GM18951 (cell line): Measurements from ENCODE around the gene MAGIX.

Experiments used
- POLR2A ChIP-seq: IDR thresholded peaks from 4 replicates; pipeline ENCODE4 v1.6.1; 2011; ENCODE audit warnings: mild to moderate bottlenecking; ENCODE audit not compliant: insufficient read length, insufficient read depth; ENCODE audit errors: extremely low read depth
- in situ Hi-C: fragments of 300-500 bp; cut with MboI; formaldehyde crosslinking; loops from one replicate; pipeline ENCODE4 v1.12.0; 2022; ENCODE audit warnings: low sequenced_read_pairs, mixed read lengths, inconsistent platforms; ENCODE audit not compliant: unreplicated experiment

MAGIX gene

GRCh38 chrX:49184294-49185281 is 22.0 kb downstream of the MAGIX start:
- TF ChIP-seq POLR2A = peak; percentile 54
- in situ Hi-C loops = no loop called here

DNA sequence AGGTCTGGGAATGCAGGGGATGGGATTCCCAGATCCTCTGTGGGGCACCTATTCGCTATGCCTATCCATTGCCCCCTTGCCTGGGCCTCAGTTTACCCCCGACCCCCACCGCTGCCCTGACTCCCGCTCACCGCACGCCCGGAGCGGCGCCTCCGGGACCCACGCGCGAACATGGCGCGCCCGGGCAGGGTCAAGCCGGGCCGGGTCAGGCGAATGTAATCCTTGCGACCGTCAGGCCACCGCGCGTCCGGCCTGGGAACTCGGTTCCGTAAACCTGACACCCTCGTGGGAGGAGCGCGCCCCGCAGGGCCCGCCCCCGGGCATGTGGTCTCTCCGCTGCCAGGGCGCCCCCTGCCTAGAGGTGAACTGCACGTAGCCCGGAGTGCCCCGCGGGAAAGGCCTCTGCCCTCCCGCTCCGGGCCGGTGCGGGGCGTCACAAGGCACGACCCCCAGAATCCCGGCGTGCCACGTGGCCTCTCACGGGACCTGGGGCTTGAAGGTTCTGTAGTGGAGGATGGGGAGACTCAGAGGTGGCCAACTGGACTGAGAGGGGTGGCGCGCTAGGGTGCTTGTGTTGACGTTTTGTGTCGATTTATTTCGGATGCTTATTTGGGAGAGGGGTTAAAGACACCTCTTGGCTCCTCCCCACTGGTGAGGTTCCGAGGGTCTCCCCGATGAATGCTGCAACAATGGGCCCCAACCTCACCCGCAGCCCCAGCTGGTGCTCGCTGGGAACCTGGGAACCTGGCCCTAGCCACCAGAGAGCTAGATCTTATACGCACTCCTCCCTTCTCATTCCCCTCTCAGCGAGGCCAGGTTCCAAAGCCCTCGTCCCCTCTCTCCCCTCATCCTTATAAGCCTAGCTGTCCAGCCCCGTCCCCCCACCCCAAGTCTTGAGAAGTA is 23.8 kb downstream of the MAGIX start, which contains the start of gene PRICKLE3:
Gene PRICKLE3, minus strand, starts transcription at position 249 of the 903 bp plus-strand sequence. Its CDS starts 76 bp downstream, at position 173.
- in situ Hi-C loops = no loop called here
- TF ChIP-seq POLR2A = peak; percentile 78

DNA sequence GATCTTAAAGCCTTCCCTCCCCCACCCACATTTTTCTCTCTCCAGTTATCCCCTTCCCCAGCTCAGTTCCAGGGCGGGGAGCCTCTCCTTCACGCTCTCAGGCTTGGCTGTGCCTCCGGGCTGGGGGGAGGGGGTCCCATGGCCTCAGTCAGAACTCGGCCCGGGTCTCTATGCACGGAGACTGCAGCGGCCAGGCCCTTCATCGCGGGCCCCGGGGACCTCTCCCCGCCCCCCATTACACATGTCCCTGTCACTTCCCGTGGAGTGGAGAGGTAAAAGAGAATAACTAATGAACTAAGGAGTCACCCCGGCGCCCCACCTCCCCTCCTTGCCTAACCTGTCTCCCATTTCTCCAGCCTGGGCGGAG is 24.5 kb downstream of the MAGIX start:
- in situ Hi-C loops = no loop called here
- no peak for TF ChIP-seq POLR2A

DNA sequence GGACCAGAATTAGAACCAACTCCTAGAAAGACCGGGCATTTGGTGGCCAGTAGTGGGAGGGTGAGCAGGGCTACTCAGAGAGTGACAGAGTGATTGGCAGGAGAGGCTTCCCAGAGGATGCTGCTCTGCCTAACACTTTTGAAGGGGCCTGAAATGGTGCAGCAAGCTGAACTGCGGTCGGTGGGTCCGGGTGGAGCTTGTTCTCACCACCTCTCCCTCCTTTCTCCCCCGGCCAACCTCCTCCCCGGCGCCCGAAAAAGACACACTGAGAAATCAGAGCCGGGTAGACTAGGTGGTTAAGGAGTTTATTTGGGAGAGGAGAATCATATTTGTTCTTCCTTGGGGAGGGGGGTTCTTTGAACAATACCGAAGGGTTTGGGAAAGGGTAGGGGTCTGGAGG is 25.0 kb downstream of the MAGIX start:
- TF ChIP-seq POLR2A = no peak
- in situ Hi-C loops = no loop called here

DNA sequence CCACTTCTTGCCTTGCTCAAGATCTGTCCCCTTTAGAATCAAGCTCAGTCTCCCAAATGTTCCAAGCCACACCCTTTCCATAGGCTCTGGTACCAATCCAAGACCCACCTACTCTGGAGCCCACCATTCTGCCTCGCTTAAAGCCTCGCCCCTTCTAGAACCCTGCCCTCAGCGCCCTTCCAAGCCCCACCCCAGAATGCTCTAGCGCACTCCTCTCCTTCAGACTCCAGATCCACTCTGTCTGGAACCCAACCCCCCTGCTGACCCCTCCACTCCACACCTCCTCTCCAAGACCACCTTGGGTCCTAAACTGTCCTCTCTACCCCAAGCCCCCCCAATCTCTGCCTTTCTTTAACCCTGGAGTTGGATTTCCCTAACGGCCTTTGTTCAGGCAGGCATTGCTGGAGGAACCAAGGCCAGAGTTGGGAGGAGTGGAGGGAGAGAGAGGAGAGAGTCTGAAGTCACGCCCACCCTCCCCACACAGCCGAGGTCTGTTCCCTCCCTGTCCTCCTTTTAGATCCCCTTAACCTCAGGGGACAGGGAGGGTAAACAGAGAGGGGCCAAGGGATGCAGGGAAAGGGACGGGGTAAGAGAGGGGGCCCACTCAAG is 26.0 kb downstream of the MAGIX start:
- no peak for TF ChIP-seq POLR2A
- in situ Hi-C loops = no loop called here

- in situ Hi-C loops = no loop called here
- TF ChIP-seq POLR2A = no peak
Measured at GRCh38 chrX:49189606-49190005, 27.0 kb downstream of the MAGIX start.

DNA sequence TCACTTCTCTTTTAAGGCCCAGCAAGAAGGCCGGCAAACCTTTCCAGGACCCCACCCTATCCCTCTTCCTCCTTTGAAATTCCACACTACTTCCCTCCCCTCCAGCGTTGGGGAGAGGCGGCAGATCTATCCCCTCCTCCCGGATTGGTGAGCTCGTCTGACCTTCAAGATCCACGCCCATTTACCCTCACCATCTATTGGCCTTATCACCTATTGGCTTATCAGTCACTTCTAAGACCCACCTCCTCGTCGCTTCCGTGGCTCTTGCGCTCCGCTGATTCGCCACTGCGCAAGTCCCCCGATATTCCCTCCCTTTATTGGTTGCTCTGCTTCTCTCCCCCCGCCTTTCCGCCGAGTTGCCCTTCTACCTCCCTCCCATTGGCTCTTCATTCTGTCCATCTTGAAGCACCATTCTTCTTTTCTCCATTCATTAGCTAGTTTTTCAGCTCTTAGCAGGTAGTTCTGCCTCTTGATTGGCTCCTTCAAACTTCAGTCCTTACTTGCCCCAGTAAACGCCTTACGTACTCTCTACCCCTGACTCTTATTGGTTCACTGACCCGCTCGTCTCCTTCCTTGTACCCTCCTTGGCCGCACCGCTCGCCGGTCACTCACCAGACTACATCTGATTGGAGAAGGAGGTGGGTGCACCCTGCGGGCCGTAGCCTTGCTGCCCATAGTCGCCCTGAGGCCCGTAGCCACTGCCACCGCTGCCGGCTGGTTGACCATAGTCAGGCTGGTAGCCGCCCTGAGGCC is 28.4 kb downstream of the MAGIX start:
- in situ Hi-C loops = no loop called here
- peak; percentile 88 for TF ChIP-seq POLR2A

- TF ChIP-seq POLR2A = no peak
- in situ Hi-C loops = no loop called here
Measured at GRCh38 chrX:49191574-49192011, 29.0 kb downstream of the MAGIX start.

GRCh38 chrX:49192722-49193328 is 30.3 kb downstream of the MAGIX start:
- in situ Hi-C loops = no loop called here
- TF ChIP-seq POLR2A = no peak

- no peak for TF ChIP-seq POLR2A
- in situ Hi-C loops = no loop called here
Measured at GRCh38 chrX:49193542-49193964, 31.0 kb downstream of the MAGIX start.

- in situ Hi-C loops = no loop called here
Measured at GRCh38 chrX:49197543-49198087, 35.1 kb downstream of the MAGIX start.

GRCh38 chrX:49198540-49199314 is 36.2 kb downstream of the MAGIX start:
- TF ChIP-seq POLR2A = no peak
- in situ Hi-C loops = no loop called here

More at GRCh38 chrX:49197543-49198087, 35.1 kb downstream of the MAGIX start:
- TF ChIP-seq POLR2A = no peak
